HepG2 (cell line): ENCODE results near the gene DNAJC28. TPM values are rescaled to one million over a fixed set of nuclear protein-coding genes. Genes with fewer than 3 reads are reported as not detected.

ENCODE experiments used
- CBX5 ChIP-seq: sonication (generic); formaldehyde crosslinking; IDR thresholded peaks from 2 replicates; pipeline ENCODE4 v1.4.0; 2020; ENCODE audit warnings: missing genetic modification reagents, borderline replicate concordance
- FOXO1 ChIP-seq: sonication (generic); formaldehyde crosslinking; IDR thresholded peaks from 2 replicates; pipeline ENCODE4 v1.4.0; 2020; ENCODE audit warnings: missing genetic modification reagents
- GATAD2A ChIP-seq: IDR thresholded peaks from 2 replicates; pipeline ENCODE4 v1.6.1; 2016
- GFI1 ChIP-seq: sonication (generic); formaldehyde crosslinking; IDR thresholded peaks from 2 replicates; pipeline ENCODE4 v1.5.0; 2020; ENCODE audit warnings: missing genetic modification reagents, mild to moderate bottlenecking, borderline replicate concordance
- HDAC6 ChIP-seq: fragments of 200-600 bp; sonication (generic); IDR thresholded peaks from 2 replicates; pipeline ENCODE4 v1.7.0; 2017; ENCODE audit warnings: mild to moderate bottlenecking, antibody characterized with exemption, low read length, low read depth
- HOXA3 ChIP-seq: sonication (generic); formaldehyde crosslinking; IDR thresholded peaks from 2 replicates; pipeline ENCODE4 v1.5.0; 2020; ENCODE audit warnings: missing genetic modification reagents
- KDM5A ChIP-seq: fragments of 200-600 bp; sonication (generic); IDR thresholded peaks from 2 replicates; pipeline ENCODE4 v1.7.0; 2018; ENCODE audit warnings: antibody characterized with exemption, mild to moderate bottlenecking, low read length, borderline replicate concordance
- KDM5B ChIP-seq: sonication (generic); formaldehyde crosslinking; IDR thresholded peaks from 2 replicates; pipeline ENCODE4 v1.4.0; 2020; ENCODE audit warnings: missing genetic modification reagents, mild to moderate bottlenecking, borderline replicate concordance
- PHF21A ChIP-seq: sonication (generic); formaldehyde crosslinking; IDR thresholded peaks from 2 replicates; pipeline ENCODE4 v1.5.0; 2020; ENCODE audit warnings: mild to moderate bottlenecking, missing genetic modification reagents
- RBM39 ChIP-seq: fragments of 200-400 bp; formaldehyde crosslinking; IDR thresholded peaks from one replicate; pipeline ENCODE4 v1.6.1; 2018; ENCODE audit warnings: antibody characterized with exemption, mild to moderate bottlenecking, low read depth, low read length; ENCODE audit not compliant: poor library complexity, severe bottlenecking
- REPIN1 ChIP-seq: sonication (generic); formaldehyde crosslinking; IDR thresholded peaks from 2 replicates; pipeline ENCODE4 v1.8.0; 2022; ENCODE audit warnings: missing genetic modification reagents, low read depth, mild to moderate bottlenecking, borderline replicate concordance
- SKI ChIP-seq: fragments of 450-650 bp; IDR thresholded peaks from one replicate; pipeline ENCODE4 v1.6.1; 2018; ENCODE audit warnings: mild to moderate bottlenecking; ENCODE audit not compliant: partially characterized antibody
- SMARCE1 ChIP-seq: fragments of 450-650 bp; IDR thresholded peaks from 2 replicates; pipeline ENCODE4 v1.6.1; 2017; ENCODE audit warnings: borderline replicate concordance
- SYNCRIP ChIP-seq: fragments of 200-400 bp; formaldehyde crosslinking; IDR thresholded peaks from 2 replicates; pipeline ENCODE4 v1.6.1; 2018; ENCODE audit warnings: mild to moderate bottlenecking, low read depth, low read length; ENCODE audit not compliant: insufficient read depth
- ZKSCAN5 ChIP-seq: sonication (generic); formaldehyde crosslinking; IDR thresholded peaks from 2 replicates; pipeline ENCODE4 v1.5.1; 2020; ENCODE audit warnings: mild to moderate bottlenecking, missing genetic modification reagents
- ZNF136 ChIP-seq: sonication (generic); formaldehyde crosslinking; IDR thresholded peaks from 2 replicates; pipeline ENCODE4 v1.8.1; 2022; ENCODE audit warnings: low read depth, mild to moderate bottlenecking, moderate library complexity, missing genetic modification reagents
- ZNF598 ChIP-seq: sonication (generic); formaldehyde crosslinking; IDR thresholded peaks from 2 replicates; pipeline ENCODE4 v1.5.1; 2020; ENCODE audit warnings: mild to moderate bottlenecking, missing genetic modification reagents, borderline replicate concordance
- ZNF7 ChIP-seq: IDR thresholded peaks from 2 replicates; pipeline ENCODE4 v1.6.1; 2016; ENCODE audit warnings: missing biosample characterization, missing genetic modification reagents
- ZNF841 ChIP-seq: sonication (generic); formaldehyde crosslinking; IDR thresholded peaks from 2 replicates; pipeline ENCODE4 v1.8.1; 2023; ENCODE audit warnings: missing genetic modification reagents, borderline replicate concordance
- ZSCAN12 ChIP-seq: sonication (generic); formaldehyde crosslinking; IDR thresholded peaks from 2 replicates; pipeline ENCODE4 v1.9.0; 2021; ENCODE audit warnings: mild to moderate bottlenecking, missing genetic modification reagents
- polyA plus RNA-seq, 8 experiments: library from polyadenylated mRNA; depleted of rRNA in 3 of 8; stranded (reverse) in 7 of 8; unstranded in 1 of 8; fragments of >200 nt; fragmentation: Illumina TruSeq in 4 of 8; extraction: Trizol in 4 of 8; gene quantifications; 2 replicates each; pipeline versions ENCODE4 v1.2.1 to v1.2.3, GENCODE V29; 2011 to 2016; ENCODE audit warnings: low read depth in 4 of 8, missing spikeins in 1 of 8, mixed read lengths in 1 of 8; ENCODE audit not compliant: insufficient read depth in 1 of 8
- total RNA-seq, 5 experiments: library from RNA; depleted of rRNA; stranded (reverse); fragments of >200 nt; fragmentation: Illumina TruSeq; extraction: Trizol; gene quantifications; 2 replicates each; pipeline ENCODE4 v1.2.3, GENCODE V29; 2016; ENCODE audit warnings: low read depth in 1 of 5
- TF ChIP-seq, protein P1 (sequence below), 2 experiments: IDR thresholded peaks; 2 replicates each; pipeline ENCODE4 v1.6.1; 2011 to 2012; ENCODE audit warnings: low read length in 2 of 2, borderline replicate concordance in 1 of 2, low read depth in 1 of 2, mild to moderate bottlenecking in 1 of 2, moderate library complexity in 1 of 2
- TF ChIP-seq, protein P2 (sequence below): IDR thresholded peaks from 2 replicates; pipeline ENCODE4 v1.6.1; 2016; ENCODE audit warnings: control low read depth
- TF ChIP-seq, protein P3 (sequence below): sonication (generic); formaldehyde crosslinking; IDR thresholded peaks from 2 replicates; pipeline ENCODE4; 2020; ENCODE audit warnings: missing genetic modification reagents, mild to moderate bottlenecking, borderline replicate concordance

Gene DNAJC28
- total and polyA plus RNA-seq, 2 of the 13 experiments (the other 11 are each of a cell fraction or from before 2014, with no cell fraction given), result 1.5 to 3.3 TPM

DNA sequence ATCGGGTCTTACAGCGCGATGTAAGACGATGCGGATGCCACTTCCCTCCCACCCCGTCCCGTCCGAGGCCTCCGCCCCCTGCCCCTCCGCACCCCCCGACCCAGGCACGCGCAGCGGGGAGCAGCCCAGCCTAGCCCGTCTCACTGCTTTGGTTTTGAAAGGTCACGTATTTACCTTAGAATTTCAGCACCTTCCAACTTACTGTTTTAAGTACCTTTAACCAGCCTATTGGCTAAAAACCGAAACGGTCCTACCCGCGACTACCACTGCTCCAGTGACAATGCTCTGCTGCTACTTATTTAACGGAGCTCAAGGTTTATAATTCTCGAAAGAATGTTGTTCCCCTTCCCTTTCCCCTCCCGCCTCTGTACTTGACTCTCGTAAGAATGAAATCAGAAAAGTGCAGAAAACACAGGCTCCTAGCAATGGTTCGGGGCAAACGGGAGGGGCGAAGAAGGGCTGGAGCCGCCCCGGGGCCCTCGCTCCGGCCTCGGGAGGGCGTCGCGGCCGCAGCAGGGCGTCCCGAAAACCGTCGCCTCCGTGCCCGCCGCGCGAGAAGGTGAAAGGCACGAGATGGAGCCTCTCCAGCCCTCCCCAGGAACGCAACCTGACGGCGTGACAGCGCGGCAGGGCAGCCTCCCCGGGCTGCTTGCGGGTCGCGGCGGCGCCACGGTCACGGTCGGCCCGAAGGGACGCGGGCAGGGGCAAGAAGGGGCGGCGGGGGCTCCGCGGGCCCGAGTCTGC lies 12.4 kb downstream of the DNAJC28 start (continued):
- no peak for TF ChIP-seq RBM39
- TF ChIP-seq REPIN1 (CRISPR knock-in tag), result 0 out of 2 replicates have a peak, but pooled peaks have one; percentile 11
- TF ChIP-seq ZNF841 (CRISPR knock-in tag), result no peak
- no peak for TF ChIP-seq HDAC6
- no peak for TF ChIP-seq SKI
- peak; percentile 43; the same call in 1 of the 2 replicates for TF ChIP-seq KDM5A
- TF ChIP-seq ZNF136 (CRISPR knock-in tag), result no peak
- TF ChIP-seq GFI1 (CRISPR knock-in tag), result no peak
- TF ChIP-seq SMARCE1, result no peak
- no peak for TF ChIP-seq SYNCRIP
- TF ChIP-seq, protein P1, sequence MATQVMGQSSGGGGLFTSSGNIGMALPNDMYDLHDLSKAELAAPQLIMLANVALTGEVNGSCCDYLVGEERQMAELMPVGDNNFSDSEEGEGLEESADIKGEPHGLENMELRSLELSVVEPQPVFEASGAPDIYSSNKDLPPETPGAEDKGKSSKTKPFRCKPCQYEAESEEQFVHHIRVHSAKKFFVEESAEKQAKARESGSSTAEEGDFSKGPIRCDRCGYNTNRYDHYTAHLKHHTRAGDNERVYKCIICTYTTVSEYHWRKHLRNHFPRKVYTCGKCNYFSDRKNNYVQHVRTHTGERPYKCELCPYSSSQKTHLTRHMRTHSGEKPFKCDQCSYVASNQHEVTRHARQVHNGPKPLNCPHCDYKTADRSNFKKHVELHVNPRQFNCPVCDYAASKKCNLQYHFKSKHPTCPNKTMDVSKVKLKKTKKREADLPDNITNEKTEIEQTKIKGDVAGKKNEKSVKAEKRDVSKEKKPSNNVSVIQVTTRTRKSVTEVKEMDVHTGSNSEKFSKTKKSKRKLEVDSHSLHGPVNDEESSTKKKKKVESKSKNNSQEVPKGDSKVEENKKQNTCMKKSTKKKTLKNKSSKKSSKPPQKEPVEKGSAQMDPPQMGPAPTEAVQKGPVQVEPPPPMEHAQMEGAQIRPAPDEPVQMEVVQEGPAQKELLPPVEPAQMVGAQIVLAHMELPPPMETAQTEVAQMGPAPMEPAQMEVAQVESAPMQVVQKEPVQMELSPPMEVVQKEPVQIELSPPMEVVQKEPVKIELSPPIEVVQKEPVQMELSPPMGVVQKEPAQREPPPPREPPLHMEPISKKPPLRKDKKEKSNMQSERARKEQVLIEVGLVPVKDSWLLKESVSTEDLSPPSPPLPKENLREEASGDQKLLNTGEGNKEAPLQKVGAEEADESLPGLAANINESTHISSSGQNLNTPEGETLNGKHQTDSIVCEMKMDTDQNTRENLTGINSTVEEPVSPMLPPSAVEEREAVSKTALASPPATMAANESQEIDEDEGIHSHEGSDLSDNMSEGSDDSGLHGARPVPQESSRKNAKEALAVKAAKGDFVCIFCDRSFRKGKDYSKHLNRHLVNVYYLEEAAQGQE (IDR thresholded peaks at IDR 0.05; ENCODE audit: borderline replicate concordance in 1 of 2, low read depth in 1 of 2, low read length in 2 of 2), result no peak
- TF ChIP-seq, protein P2, sequence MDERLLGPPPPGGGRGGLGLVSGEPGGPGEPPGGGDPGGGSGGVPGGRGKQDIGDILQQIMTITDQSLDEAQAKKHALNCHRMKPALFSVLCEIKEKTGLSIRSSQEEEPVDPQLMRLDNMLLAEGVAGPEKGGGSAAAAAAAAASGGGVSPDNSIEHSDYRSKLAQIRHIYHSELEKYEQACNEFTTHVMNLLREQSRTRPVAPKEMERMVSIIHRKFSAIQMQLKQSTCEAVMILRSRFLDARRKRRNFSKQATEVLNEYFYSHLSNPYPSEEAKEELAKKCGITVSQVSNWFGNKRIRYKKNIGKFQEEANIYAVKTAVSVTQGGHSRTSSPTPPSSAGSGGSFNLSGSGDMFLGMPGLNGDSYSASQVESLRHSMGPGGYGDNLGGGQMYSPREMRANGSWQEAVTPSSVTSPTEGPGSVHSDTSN, result no peak
- TF ChIP-seq ZKSCAN5 (CRISPR knock-in tag), result no peak
- no peak for TF ChIP-seq ZSCAN12 (CRISPR knock-in tag)
- TF ChIP-seq GATAD2A (CRISPR knock-in tag), result no peak
- TF ChIP-seq ZNF7 (CRISPR knock-in tag), result no peak
- TF ChIP-seq CBX5 (CRISPR knock-in tag), result no peak
- no peak for TF ChIP-seq ZNF598
- TF ChIP-seq, protein P3, sequence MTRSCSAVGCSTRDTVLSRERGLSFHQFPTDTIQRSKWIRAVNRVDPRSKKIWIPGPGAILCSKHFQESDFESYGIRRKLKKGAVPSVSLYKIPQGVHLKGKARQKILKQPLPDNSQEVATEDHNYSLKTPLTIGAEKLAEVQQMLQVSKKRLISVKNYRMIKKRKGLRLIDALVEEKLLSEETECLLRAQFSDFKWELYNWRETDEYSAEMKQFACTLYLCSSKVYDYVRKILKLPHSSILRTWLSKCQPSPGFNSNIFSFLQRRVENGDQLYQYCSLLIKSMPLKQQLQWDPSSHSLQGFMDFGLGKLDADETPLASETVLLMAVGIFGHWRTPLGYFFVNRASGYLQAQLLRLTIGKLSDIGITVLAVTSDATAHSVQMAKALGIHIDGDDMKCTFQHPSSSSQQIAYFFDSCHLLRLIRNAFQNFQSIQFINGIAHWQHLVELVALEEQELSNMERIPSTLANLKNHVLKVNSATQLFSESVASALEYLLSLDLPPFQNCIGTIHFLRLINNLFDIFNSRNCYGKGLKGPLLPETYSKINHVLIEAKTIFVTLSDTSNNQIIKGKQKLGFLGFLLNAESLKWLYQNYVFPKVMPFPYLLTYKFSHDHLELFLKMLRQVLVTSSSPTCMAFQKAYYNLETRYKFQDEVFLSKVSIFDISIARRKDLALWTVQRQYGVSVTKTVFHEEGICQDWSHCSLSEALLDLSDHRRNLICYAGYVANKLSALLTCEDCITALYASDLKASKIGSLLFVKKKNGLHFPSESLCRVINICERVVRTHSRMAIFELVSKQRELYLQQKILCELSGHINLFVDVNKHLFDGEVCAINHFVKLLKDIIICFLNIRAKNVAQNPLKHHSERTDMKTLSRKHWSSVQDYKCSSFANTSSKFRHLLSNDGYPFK (CRISPR knock-in tag), result no peak
- TF ChIP-seq FOXO1, result no peak
- TF ChIP-seq HOXA3 (CRISPR knock-in tag), result no peak
- no peak for TF ChIP-seq PHF21A
- TF ChIP-seq KDM5B, result peak; percentile 55; the same call in 1 of the 2 replicates
